ENCODE data around the gene ARRB1. TPM values are rescaled to one million over a fixed set of nuclear protein-coding genes. Genes with fewer than 3 reads are reported as not detected.
A peak's percentile ranks its signal among the peaks of the same experiment; 100 is the strongest.

ARRB1 gene
- total and polyA plus RNA-seq, 9 of the 15 experiments (the other 6 are each of a cell fraction or from before 2014, with no cell fraction given): 6.6 to 45.4 (median 28.5) TPM

GRCh38 chr11:75351791-75352587 is 528 bp upstream of the ARRB1 start (continued):
- TF ChIP-seq GMEB1 (CRISPR knock-in tag; IDR thresholded peaks at IDR 0.05) (peak; percentile 78), DNMT1 (IDR thresholded peaks at IDR 0.05) (no peak), KDM4B (IDR thresholded peaks at IDR 0.05; ENCODE audit: borderline replicate concordance in 2 of 2, low read depth in 1 of 2) (peak in 1 of 2 experiments; percentile 79; a peak in 1 of 4 replicates), EP300 (IDR thresholded peaks at IDR 0.05; ENCODE audit: low read length) (peak; percentile 36; the same call in 1 of the 2 replicates), ZNF175 (CRISPR knock-in tag; IDR thresholded peaks at IDR 0.05; ENCODE audit: low read depth) (peak; percentile 46; the same call in 1 of the 2 replicates), USF1 (CRISPR knock-in tag; IDR thresholded peaks at IDR 0.05) (no peak), STAG1 (CRISPR knock-in tag; IDR thresholded peaks at IDR 0.05; ENCODE audit: borderline replicate concordance) (peak; percentile 55), RBM22 (IDR thresholded peaks at IDR 0.05; ENCODE audit: low read depth, low read length, poor library complexity, severe bottlenecking) (peak; percentile 48), NBN (IDR thresholded peaks at IDR 0.05; ENCODE audit: low read depth) (peak; percentile 48; the same call in 1 of the 2 replicates), EZH2 (IDR thresholded peaks at IDR 0.05; ENCODE audit: borderline replicate concordance, low read depth, low read length) (no peak), FUS (optimal IDR thresholded peaks at IDR 0.05; ENCODE audit: low read depth, low read length) (no peak), MTA1 (IDR thresholded peaks at IDR 0.05; ENCODE audit: borderline replicate concordance) (peak; percentile 64; the same call in 1 of the 2 replicates), NCOA4 (IDR thresholded peaks at IDR 0.05; ENCODE audit: partially characterized antibody) (no peak), ZBTB5 (IDR thresholded peaks at IDR 0.05) (peak; percentile 54; the same call in 1 of the 2 replicates), ZNF639 (CRISPR knock-in tag; conservative IDR thresholded peaks at IDR 0.05 in 1 of 2, IDR thresholded peaks at IDR 0.05 in 1 of 2) (peak in 1 of 2 experiments; percentile 99; a peak in 2 of 4 replicates), NR4A1 (CRISPR knock-in tag; IDR thresholded peaks at IDR 0.05) (no peak), NR4A1 (tag; IDR thresholded peaks at IDR 0.05) (no peak; the same call in 1 of the 2 replicates), ZBTB1 (CRISPR knock-in tag; IDR thresholded peaks at IDR 0.05; ENCODE audit: borderline replicate concordance, low read depth) (peak; percentile 52; the same call in 1 of the 2 replicates), TOE1 (IDR thresholded peaks at IDR 0.05; ENCODE audit: borderline replicate concordance) (peak; percentile 75), TOE1 (CRISPR knock-in tag; IDR thresholded peaks at IDR 0.05; ENCODE audit: borderline replicate concordance, low read depth) (no peak), RBM34 (IDR thresholded peaks at IDR 0.05; ENCODE audit: borderline replicate concordance, insufficient read depth, low read length) (no peak)
